GM18868 (cell line): ENCODE results near the gene DNAAF5.
"Not testable (repeated sequence)": the region's sequence is repeated elsewhere in the genome, so short reads cannot be mapped to it uniquely, and the experiment has no call there.

Source experiments
- ATAC-seq: cut with Tn5 transposase; IDR thresholded peaks from one replicate; pipeline ENCODE4 v1.9.1; 2021; ENCODE audit warnings: mild to moderate bottlenecking, moderate library complexity; ENCODE audit not compliant: unreplicated experiment

Gene DNAAF5

DNA sequence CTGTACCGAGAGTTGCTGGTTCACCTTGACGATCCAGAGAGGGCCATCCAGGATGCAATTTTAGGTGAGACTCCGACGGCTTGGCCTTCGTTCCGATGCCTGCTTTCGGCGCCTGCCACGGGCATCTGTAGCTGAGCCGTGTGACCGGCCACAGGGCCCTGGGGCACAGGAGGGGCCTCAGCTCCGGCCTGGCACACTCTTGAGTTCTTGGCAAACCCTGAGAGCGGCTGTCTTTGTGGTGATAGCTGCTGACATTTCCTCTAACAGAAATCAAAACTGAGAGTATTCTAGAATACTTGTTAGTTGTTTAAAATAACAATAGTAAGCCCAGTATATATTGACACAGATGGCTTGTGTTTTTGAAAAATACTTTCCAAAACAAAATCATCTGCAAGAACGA, 53.6 kb downstream of the DNAAF5 start:
- ATAC-seq, result no peak

DNA sequence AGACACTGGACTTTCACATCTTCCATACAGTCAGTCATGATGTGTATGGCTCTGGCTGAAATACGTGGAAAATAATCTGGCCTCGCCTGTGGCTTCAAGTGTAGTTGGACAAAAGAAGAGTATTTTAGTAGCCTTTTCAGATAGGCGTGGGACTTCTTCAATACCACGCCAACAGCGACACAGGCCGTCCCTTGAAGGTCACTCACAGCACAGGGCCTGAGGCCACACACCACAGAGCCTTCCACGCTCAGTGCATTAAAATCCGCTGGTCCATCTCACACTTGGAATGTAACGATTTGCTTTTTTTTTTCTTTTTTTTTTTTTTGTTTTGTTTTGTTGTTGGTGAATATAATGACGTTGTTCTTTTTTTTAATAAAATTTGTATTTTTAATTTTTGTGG, 54.0 kb downstream of the DNAAF5 start:
- ATAC-seq, result no peak

DNA sequence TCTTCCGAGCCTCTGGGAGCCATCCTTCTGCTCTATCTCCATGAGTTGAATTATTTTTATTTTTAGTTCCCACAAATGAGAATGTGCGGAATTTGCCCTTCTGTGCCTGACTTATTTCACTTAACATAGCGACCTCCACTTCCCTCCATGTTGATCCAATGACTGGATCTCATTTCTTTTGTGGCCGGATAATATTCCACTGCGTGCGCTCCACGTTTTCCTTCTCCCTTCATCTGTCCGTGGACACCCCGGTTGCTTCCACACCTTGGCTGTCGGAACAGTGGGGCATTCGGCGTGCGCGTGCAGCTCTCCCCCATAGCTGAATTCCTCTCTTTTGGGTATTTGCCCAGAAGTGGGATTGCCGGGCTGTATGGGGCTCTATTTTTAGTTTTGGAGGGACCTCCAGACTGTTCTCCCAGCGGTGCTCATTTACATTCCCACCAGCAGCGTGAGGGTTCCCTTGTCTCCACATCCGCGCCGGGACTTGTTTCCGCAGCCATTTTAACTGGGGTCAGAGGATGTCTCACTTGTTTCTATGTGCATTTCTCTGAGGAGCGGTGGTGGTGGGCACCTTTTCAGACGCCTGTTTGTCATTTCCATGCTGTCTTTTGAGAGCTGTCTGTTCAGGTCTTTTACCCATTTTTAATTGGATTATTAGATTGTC, 54.8 kb downstream of the DNAAF5 start:
- no peak for ATAC-seq

DNA sequence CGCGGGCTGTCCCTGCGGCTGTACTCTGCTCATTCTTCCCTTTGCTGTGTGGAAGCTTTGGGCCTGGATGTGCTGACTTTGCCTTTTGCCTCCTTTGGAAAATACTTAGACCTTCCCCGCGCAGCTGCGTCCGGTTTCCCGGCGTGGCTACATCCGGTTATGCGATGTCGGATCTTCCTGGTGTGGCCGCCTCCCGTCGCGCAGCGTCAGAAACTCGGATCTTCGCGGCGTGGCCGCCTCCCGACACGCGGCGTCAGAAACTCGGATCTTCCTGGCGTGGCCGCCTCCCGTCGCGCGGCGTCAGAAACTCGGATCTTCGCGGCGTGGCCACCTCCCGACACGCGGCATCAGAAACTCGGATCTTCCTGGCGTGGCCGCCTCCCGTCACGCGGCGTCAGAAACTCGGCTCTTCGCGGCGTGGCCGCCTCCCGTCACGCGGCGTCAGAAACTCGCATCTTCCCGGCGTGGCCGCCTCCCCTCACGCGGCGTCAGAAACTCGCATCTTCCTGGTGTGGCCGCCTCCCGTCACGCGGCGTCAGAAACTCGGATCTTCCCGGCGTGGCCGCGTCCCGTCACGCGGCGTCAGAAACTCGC, 55.5 kb downstream of the DNAAF5 start:
- no peak for ATAC-seq

DNA sequence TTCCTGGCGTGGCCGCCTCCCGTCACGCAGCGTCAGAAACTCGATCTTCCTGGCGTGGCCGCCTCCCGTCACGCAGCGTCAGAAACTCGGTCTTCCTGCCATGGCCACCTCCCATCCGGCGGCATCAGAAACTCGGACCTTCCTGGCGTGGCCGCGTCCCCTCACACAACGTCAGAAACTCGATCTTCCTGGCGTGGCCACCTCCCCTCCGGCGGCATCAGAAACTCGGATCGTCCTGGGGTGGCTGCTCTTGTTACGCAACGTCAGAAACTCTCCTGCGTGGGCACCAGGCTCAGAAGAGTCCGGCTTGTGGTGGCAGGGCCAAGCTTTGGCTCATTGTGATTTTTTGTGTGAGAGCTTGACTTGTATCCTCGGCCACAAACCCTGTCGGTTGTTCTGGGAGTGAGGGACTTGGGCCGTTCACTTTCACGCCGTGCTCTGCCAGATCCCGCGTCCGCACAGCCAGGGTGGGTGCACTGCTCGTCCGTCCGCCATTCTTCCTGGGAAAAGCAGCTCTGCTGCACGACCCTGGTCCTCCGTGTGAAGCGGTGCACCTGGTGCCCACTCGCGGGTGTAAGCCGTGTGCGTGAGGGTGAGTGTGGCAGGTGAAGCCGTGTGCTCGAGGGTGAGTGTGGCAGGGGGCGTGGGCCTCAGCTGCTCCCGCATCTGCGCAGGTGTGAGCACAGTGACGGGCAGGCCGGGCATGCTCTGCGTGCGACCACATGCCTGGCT, 56.4 kb downstream of the DNAAF5 start:
- no peak for ATAC-seq

DNA sequence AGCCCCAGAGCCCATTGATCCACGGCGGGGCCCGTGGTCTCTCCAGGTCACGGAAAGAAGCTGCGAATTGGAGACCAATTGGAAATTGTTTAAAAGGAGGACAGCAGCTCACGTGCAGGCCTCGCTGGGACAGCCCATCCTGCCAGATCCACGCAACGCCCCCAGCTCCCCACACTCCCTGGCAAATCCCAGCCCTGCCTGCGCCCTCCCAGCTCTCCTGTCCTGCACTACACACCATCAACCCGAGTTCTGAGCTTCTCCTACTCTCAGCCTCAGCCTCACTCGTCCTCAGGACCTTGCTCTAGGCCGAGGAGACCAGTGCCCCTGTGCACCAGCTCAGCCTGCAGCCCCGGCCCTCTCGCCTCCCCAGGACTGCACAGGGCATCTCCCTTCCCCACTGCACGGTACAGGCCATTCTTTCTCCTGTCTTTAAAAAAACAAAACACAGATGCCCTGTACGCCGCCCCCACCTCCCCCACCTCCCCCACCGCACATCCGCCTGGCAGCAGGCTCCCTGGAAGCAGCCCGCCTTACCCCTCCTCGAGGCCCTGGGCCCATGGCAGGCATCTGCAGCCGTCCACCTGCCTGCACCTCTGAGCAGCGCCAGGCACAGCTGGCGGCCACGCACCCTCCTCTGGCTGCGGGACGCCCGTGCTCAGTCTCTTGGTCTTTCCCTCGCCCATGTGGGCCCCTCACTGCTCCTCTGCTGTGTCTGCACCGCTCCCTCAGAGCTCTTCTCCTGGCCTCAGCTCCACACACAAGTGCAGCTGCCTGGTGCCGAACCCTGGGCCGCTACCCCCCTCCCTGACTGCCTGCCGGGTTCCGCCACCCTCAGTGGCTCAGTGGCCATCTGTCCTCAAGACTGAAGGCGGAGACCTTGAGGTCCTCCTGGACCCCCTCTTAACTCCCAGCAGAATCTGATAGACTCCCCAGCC, 57.3 kb downstream of the DNAAF5 start:
- no peak for ATAC-seq

DNA sequence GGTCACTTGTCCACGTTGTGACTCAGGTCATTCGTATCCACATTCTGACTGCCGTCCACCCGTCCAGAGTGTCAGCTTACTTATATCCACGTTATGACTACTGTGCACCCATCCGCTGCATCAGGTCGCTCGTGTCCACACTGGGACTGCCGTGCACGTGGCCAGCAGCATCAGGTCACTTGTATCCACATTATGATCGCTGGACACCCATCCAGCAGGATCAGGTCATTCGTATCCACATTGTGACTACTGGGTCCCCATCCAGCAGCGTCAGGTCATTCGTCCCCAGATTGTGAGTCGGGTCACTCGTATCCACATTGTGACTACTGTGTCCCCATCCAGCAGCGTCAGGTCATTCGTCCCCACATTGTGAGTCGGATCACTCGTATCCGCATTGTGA, 58.5 kb downstream of the DNAAF5 start:
- ATAC-seq, result no peak

DNA sequence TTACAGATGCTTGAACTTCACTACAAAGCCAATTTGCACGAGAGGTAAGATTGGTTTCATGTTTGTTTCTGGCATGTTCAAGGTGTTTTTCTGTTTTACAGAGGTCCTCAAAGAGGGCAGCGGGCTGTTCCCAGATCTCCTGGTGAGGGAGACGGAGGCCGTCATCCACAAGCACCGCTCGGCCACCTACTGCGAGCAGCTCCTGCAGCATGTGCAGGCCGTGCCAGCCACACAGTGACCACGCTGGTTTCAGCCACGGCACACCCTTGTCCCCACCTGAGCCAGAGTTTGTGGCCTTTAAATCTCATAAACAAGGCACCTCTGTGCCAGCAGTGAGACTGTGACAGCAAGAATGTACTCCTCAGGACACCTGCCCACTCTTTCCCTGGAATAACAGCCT, 58.9 kb downstream of the DNAAF5 start:
- ATAC-seq, result no peak

DNA sequence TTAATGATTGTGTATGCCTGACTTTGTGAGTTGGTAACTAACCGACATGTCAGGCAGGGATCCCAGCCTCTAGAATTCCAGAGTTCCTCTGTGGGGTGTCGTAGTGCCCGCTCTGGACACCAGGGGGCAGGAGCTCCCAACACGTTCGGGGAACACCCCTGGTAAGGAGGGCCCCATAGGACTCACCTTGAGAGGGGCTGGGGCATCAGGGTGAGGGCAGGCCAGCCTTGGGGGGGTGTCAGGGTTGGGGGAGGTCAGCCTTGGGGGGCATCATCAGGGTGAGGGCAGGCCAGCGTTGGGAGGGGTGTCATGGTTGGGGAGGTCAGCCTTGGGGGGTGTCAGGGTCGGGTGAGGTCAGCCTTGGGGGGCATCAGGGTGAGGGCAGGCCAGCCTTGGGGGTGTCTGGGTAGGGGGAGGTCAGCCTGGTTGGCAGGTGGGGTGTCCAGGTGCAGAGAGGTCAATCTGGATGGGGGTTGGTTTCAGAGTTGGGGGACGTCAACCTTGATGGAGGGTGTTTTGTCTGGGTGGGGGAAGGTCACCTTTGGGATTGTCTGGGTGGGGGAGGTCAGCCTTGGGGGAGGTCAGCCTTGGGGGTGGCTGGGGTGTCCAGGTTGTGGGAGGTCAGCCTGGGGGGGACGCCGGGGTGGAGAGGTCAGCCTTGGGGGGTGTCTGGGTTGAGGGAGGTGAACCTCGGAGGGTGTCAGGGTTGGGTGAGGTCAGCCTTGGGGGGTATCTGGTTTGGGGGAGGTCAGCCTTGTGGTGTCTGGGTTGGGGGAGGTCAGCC, 60.2 kb downstream of the DNAAF5 start:
- no peak for ATAC-seq

DNA sequence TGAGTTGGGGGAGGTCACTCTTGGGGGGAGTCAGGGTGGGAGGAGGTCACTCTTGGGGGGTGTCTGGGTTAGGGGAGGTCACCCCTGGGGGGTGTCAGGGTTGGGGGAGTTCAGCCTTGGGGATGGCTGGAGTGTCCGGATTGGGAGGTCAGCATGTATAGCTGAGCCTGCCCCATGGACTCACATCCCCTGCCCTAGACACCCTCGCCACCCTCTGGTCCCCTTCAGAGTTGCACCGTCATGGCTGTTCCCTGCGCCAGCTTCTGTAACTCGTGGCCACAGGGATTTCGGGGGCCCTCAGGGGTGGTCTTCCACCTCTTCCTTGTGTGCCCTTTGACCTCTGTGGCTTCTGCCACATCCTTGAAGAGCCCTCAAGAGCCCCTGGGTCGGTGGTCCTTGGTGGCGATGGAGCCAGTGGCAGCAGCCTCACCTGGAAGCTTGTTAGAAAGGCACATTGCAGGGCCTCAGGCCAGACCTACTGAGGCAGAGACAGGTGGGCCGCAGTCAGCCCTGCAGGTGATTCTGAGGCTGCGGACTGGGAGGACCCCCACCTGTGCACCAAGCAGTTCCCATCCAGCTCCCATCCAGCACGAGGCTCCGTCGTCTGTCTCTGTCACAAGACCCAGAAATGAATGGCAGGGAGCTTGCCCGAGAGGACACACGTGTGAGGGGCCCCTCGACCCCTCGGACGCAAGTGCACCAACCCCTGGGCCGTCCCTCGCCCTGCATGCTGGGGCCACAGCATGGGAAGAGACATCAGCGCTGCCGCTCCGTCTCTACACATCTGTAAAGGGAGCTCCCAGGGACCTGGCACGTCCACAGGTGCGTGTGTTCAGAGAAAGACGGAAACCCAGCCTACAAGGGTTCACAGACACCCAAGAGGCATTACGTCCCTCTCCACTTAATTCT, 61.1 kb downstream of the DNAAF5 start:
- no peak for ATAC-seq

DNA sequence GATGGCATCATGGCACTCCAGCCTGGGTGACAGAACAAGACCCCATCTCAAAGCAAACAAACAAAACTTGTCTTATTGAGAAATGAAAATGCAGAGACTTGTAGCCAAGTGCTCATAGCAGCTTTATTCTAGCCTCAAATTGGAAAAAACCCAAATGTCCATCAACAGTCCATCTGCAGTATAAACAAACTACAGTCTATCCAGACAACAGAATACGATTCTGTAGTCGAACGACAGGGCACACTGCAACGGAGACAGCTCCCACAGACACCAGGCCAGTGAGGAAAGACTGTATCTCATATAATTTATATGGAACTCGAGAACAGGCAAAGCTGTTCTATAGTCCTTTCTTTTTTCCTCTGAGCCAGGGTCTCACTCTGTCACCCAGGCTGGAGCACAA, 65.0 kb downstream of the DNAAF5 start:
- no peak for ATAC-seq

DNA sequence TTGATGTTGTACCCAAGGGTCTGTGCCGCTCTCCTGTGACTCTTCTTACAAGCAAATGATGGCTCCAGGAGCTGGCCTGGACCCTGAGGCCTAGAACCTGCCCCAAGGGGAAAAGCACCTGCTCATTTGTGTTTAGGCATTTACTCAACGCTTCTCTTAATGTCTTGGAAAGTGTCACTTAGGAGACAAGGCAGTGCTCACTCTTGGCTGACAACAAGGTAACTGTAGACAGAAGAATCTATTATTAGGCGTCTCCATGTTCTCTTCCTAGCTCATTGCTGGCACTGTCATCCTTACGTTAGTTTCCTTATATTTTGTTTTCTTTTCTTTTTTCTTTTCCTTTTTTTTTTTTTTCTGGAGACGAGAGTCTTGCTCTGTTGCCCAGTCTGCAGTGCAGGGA, 67.7 kb downstream of the DNAAF5 start:
- no peak for ATAC-seq

DNA sequence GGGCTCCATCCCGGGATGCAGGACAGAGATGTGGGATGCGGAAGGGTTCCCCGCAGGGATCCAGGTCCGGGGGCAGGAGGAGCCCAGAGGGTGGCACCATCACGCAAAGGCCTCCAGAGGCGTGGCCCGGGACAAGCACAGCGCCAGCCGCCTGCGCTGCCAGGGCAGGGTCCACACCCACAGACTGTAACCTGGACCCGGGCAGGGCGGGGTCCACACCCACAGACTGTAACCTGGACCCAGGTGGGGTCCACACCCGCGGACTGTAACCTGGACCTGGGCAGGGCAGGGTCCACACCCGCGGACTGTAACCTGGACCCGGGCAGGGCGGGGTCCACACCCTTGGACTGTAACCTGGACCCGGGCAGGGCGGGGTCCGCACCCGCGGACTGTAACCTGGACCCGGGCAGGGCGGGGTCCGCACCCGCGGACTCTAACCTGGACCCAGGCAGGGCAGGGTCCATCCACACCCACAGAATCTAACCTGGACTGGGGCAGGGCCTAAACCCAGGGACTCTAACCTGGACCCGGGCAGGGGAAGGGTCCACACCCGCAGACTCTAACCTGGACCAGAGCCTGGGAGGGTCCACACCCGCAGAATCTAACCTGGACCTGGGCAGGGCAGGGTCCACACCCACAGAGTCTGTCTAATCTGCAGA, 68.3 kb downstream of the DNAAF5 start:
- ATAC-seq, result no peak

DNA sequence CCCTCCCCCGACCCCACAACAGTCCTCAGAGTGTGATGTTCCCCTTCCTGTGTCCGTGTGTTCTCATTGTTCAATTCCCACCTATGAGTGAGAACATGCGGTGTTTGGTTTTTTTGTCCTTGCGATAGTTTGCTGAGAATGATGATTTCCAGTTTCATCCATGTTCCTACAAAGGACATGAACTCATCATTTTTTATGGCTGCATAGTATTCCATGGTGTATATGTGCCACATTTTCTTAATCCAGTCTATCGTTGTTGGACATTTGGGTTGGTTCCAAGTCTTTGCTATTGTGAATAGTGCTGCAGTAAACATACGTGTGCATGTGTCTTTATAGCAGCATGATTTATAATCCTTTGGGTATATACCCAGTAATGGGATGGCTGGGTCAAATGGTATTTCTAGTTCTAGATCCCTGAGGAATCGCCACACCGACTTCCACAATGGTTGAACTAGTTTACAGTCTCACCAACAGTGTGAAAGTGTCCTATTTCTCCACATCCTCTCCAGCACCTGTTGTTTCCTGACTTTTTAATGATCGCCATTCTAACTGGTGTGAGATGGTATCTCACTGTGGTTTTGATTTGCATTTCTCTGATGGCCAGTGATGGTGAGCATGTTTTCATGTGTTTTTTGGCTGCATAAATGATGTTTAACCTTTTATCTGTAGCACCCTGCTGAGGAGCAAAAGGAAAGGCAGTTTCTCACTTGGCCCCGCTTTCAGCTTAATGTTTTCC, 70.1 kb downstream of the DNAAF5 start:
- ATAC-seq, result not testable (repeated sequence)

DNA sequence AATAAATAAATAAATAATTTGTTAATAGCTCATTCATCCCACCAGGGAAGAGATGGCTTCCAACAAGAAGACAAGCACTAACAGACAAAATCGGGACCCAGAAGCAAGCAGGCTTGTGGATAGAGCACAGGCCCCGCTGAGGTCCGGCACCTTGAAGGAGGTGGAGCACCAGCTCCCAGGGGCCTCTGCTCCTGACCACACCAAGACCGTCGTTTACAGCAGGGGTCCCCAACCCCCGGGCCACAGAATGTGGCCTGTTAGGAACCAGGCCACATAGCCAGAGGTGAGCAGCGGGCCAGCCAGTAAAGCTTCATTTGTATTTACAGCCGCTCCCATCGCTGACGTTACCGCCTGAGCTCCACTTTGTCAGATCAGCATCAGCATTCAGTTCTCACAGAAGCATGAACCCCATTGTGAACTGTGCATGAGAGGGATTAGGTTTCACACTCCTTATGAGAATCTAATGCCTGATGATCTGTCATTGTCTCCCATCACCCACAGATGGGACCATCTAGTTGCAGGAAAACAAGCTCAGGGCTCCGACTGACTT, 72.5 kb downstream of the DNAAF5 start:
- ATAC-seq, result no peak

DNA sequence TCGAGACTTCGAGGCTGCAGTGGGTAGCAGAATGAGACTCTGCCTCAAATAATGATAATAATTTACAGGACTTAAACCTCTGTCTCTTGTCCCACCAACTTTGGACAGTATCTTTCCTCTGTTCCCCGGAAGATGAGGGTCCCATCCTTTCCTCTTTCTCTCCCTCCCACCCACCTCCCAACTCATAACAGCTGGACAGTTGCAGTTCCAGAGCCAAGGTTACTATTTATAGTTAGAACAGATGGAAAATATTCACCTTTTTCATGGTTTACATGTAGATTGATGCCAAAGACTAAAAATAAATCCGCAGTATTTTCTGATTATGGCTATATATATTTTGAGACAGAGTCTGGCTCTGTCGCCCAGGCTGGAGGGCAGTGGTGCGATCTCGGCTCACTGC, 74.2 kb downstream of the DNAAF5 start:
- no peak for ATAC-seq

DNA sequence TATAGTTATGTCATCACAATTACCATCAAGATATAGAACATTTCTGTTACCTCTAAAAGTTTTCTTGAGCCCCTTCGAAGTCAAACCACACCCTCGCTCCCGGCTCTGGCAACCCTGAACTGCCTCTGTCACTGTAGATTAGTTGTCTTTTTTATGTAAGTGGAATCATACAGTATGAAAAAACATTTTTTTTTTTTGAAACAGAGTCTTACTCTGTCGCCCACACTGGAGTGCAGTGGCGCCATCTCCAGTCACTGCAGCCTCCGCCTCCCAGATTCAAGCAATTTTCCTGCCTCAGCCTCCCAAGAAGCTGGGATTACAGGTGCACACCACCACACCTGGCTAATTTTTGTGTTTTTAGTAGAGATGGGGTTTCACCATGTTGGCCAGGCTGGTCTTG, 74.9 kb downstream of the DNAAF5 start:
- ATAC-seq, result not testable (repeated sequence)

DNA sequence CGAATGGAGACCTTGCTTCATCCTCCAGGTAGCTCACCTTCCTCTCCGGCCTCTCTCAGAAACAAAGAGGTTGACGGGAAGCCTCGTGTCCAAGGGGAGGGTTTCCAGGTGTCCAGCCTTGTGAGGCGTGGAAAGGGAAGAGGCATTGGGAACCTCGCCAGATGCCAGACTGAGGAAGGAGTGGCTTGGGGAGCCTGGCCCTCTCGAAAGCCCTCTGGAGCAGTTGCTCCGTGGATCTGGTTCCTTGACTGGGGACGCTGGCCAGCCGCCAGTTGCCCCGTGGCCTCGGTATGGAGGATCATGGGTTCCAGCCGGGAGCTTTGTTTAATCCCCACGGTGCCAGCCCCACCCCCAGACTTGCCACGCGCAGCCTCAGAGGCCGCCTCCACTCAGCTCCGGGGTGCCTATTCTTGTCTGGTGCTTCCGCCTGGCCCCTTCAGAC, 75.5 kb downstream of the DNAAF5 start:
- no peak for ATAC-seq
